GM18951 (cell line): ENCODE measurements around the gene GRB10.

Experiments
- POLR2A ChIP-seq: IDR thresholded peaks from 4 replicates; pipeline ENCODE4 v1.6.1; 2011; ENCODE audit warnings: mild to moderate bottlenecking; ENCODE audit not compliant: insufficient read length, insufficient read depth; ENCODE audit errors: extremely low read depth
- in situ Hi-C: fragments of 300-500 bp; cut with MboI; formaldehyde crosslinking; loops from one replicate; pipeline ENCODE4 v1.12.0; 2022; ENCODE audit warnings: low sequenced_read_pairs, mixed read lengths, inconsistent platforms; ENCODE audit not compliant: unreplicated experiment

GRB10 gene

GRCh38 chr7:50657912-50658311 lies 124.8 kb downstream of the GRB10 start:
- no peak for TF ChIP-seq POLR2A
- in situ Hi-C loops = loop anchor here (25.0 kb wide), 1 partner anchor 196 kb away; the partner anchor contains the start of gene FIGNL1

- in situ Hi-C loops = loop anchor here (25.0 kb wide), 1 partner anchor 195 kb away; the partner anchor contains the start of gene FIGNL1
Observed at GRCh38 chr7:50657341-50657873, 125.3 kb downstream of the GRB10 start.

DNA sequence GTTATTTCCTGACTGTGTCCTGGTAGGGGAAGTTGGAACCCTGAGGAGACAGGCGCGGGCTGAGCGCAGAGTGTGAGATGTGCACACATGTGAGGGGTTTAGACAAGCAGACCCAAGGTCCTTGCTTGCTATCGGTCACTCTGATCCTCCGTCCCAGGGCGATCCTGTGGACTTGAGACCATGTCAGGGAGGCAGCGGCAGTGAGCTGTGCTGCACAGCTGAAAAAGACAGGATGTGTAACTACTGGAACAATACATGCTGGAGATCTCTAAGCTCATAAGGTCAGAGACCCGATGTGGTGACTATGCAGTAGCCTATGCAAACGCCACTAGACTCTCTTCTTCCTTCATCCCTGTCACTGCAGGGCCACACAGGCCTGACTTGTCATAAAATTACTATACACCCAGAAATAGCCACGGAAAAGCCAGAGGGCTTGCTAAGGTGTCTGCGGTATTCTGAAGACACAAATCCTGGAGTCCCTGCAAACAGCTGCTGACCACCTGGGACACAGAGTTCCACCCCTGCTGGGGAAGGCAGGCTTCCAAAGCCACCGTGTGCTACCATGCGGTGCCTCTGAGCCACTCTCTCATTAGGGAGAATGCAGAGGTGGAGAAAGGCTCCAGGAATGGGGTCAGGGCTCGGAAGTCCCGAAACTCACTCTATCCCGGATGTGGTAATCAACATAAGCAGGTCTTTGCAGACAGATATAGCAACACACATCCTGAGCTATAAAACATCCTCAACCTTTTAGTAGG lies 126.4 kb downstream of the GRB10 start:
- TF ChIP-seq POLR2A = no peak
- in situ Hi-C loops = loop anchor here (25.0 kb wide), 1 partner anchor 194 kb away; the partner anchor contains the start of gene FIGNL1

More at GRCh38 chr7:50657341-50657873, 125.3 kb downstream of the GRB10 start:
- no peak for TF ChIP-seq POLR2A

DNA sequence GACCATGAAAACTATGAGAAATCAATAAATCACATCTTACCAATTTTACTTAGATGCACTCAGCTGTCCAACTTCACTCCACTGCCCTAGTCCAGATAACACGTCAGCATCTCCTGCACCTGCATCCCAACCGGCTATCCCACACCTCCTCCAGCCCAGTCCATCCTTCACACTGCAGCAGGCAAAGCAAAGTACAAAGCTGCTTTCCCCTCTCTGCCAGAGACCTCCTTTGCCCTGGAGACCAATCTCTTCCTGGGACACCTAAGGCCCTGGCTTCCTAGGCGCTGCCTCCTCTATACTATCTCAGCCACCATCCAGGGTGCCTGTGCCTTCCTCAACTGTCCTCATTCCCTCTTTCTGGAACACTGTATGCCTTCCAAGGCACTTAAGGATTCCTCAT lies 127.2 kb downstream of the GRB10 start:
- in situ Hi-C loops = loop anchor here (25.0 kb wide), 1 partner anchor 193 kb away; the partner anchor contains the start of gene FIGNL1
- TF ChIP-seq POLR2A = no peak

- TF ChIP-seq POLR2A = no peak
- in situ Hi-C loops = loop anchor here (25.0 kb wide), 1 partner anchor 193 kb away; the partner anchor contains the start of gene FIGNL1
Observed at GRCh38 chr7:50655020-50655419, 127.7 kb downstream of the GRB10 start.

DNA sequence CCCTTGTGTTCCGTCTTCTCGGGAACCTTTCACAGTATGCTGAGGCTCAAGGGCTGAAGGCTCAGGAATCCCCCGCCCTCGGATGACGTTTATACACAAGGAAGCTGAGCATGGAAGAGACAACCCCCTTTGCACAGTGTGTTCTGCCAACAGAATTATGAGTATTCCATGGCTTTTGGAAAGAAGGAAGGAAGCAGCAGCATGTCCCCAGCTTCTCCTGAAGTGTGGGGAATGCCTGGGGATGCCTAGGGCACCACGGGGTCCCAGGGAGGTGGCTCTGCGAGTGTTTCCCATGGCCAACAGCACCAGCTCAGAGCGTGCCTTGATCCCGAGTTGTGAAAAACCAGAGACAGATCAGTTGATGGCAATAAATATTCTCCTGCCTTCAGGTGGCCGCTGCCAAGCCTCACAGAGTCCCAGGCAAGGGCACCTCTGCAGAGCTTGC lies 128.7 kb downstream of the GRB10 start:
- in situ Hi-C loops = loop anchor here (25.0 kb wide), 1 partner anchor 192 kb away; the partner anchor contains the start of gene FIGNL1
- TF ChIP-seq POLR2A = no peak

DNA sequence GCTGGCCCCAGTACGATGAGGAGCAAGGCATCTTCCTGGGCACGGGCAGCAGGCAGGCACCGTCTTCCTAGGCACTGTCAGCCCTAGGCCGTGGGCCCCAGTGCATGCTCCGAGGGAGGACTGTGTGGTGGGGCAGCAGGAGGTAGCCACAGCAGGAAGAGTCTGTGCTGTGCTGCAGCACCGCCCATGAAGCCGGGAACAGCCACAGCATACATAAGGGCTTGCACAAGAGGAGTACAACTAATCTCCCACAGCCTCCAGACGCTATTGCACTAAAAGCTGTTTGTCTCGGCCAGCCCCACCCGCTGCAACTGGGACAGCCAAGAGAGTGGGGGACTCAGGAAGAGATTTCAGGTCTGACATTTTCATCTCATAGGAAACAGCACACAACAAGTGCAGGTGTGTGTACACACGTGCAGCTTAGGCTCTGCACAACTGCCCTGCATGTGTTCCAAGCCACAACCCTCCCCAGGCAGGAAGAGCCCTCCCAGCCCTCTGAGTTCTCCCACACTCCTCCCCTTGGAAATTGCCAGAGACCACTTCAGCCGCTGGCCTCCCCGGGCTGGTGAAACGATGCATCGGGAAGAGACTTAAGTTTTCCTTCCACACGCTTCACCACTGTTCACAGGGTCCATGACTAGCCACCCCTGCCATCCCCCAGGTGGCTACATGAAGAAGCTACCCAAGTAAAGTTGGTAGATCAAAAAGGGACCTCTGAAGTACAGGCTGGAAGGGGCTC lies 129.4 kb downstream of the GRB10 start:
- no peak for TF ChIP-seq POLR2A
- in situ Hi-C loops = loop anchor here (25.0 kb wide), 1 partner anchor 191 kb away; the partner anchor contains the start of gene FIGNL1

DNA sequence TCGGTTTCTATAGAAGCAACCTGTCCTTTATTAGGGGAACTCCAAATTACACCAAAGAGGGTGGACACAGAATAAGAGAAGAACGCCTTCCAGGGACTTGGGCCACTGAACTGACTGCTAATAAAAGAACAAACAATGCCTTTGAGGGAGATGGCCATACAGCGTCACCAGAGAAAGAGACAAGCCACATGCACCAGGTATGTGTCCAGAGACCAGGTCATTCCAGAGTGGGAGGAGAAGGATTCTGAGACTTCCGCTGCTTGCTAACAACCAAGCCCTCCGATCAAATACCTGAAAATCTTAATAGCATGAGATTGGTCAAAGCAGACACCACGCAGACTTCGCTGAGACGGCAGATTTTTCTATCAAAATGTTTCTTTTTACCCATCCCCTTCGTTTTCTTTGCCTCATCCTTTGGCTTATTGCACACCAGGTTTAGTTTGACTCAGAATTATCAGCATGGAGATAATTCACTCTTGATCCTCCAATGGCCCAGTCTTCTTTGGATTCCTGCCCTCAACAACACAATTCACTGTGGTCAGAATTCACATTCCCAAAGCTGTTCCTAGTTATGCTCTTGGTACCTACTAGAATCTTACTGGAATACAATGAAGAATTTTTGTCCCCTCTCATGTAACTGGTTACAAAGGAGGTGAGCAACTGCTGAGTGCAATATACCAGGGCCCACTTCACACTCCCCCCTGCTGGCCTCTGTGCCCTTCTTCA lies 130.1 kb downstream of the GRB10 start:
- in situ Hi-C loops = loop anchor here (25.0 kb wide), 1 partner anchor 190 kb away; the partner anchor contains the start of gene FIGNL1
- TF ChIP-seq POLR2A = no peak

DNA sequence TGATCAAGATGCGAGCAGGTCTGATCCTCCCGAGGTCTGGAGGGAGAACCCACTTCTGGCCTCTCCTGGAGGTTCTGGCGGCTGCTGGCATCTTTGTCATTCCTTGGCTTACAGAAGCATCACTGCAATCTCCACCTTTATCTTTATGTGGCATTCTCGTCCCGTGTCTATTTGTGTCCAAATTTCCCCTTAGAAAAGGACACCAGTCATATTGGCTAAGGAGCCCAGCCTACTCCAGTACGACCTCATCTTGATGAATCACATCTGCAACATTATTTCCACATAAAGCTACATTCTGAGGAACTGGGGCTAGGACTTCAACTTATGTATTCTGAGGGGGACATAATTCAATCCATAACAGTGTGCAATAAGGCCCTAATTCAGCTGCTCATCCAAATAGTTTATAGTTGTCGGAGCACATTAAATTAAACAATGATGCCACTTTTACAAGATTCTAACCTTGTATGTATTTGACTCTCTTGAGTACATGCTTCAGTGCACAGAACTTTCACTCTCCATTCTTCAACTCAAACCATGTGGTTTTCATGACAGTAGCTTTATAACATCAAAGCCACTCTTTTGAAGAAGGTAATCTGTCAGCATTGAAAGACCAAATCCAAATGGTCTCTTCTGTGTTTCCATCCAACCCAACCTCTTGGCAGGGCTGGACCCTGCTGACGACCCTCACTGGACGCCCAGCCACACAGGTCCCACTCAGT lies 131.3 kb downstream of the GRB10 start:
- in situ Hi-C loops = loop anchor here (25.0 kb wide), 1 partner anchor 189 kb away; the partner anchor contains the start of gene FIGNL1
- TF ChIP-seq POLR2A = no peak

DNA sequence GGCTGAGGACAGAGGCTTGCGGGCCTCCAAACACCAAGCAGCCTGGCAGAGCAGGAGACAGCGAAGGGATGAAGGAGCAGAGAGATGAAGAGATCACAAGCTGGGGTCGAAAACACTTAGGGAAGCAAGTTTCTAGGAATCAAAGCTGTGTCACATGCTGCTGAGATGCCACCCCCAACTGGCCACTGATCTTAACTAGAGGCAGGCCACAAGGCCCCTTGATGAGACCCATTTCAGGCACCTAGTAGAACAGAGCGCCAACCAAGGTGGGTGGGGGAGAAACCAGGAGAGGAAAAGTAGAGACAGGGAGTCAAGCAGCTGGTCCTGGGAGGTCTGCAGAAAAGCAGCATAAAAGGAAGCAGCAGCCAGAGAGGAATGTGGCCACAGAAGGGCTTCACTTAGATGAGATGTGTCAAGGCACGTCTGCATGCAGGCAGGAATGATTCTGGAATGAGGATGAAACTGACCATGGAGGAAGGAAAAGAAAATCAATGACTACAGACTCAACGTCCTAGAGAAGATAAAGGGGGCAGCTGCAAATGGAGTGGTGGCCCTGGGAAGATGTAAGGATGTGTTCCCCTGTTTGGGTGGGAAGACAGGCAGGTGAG lies 132.5 kb downstream of the GRB10 start:
- TF ChIP-seq POLR2A = no peak
- in situ Hi-C loops = loop anchor here (25.0 kb wide), 1 partner anchor 188 kb away; the partner anchor contains the start of gene FIGNL1

- no peak for TF ChIP-seq POLR2A
- in situ Hi-C loops = no loop called here
Observed at GRCh38 chr7:50649259-50649885, 133.3 kb downstream of the GRB10 start.

DNA sequence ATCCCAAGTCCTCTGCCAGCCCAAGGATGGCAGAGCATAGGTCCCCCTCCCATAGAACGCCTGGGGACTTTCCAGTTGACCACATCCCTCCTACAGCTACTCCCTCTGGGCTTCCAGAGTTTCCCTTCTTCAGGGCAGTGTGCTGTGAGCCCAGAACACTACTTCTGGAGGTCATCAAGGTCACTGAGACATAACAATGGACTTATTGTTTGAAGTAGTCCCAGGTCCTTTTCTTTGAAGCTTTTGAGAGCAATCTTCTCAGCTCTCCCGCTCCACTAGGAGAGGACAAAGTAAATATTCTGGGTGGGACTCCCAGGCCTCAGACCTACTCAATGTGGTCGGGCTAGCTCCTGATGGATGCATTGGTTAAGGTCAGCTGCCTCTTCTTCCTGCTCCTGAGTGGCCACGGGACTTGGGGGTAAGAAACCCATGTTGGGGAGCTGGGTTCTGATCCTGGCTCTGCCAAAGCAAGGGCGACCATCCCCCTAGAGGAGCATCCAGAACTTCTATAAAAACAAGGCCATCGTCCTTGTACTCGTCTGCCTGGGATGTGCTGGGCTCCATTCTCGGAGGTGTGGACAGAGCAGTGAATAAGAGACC lies 134.0 kb downstream of the GRB10 start:
- no peak for TF ChIP-seq POLR2A
- in situ Hi-C loops = no loop called here
